ENCODE measurements around the gene NEDD4.

GRCh38 chr15:55858661-55859060 lies 134.8 kb downstream of the NEDD4 start:
- TF ChIP-seq CTCF (IDR thresholded peaks at IDR 0.05) = no peak
- TF ChIP-seq POLR2A (IDR thresholded peaks at IDR 0.05) = no peak
